H1 (cell line): ENCODE results near the gene FGF6. TPM values are rescaled to one million over a fixed set of nuclear protein-coding genes. Genes with fewer than 3 reads are reported as not detected.

Source experiments
- BACH1 ChIP-seq: IDR thresholded peaks from 2 replicates; pipeline ENCODE4 v1.6.1; 2012; ENCODE audit warnings: low read length, improper control_type of control experiment
- EGR1 ChIP-seq: IDR thresholded peaks from 2 replicates; pipeline ENCODE4 v1.6.1; 2011; ENCODE audit warnings: low read depth, low read length, borderline replicate concordance
- TAF7 ChIP-seq: optimal IDR thresholded peaks from 2 replicates; pipeline ENCODE3; 2011; ENCODE audit warnings: low read depth, mild to moderate bottlenecking, inconsistent platforms, low read length, moderate library complexity, borderline replicate concordance
- polyA plus RNA-seq, 7 experiments: library from polyadenylated mRNA; depleted of rRNA in 3 of 7; stranded (reverse) in 5 of 7; unstranded in 2 of 7; fragments of >200 nt in 5 of 7; fragments of 200-250 nt in 2 of 7; gene quantifications; 1 replicate in 5 of 7; 2 replicates in 1 of 7; 4 replicates in 1 of 7; pipeline versions ENCODE4 v1.2.1 to v1.2.3, GENCODE V29; 2011 to 2013; ENCODE audit warnings: missing spikeins in 2 of 7, mixed read lengths in 2 of 7
- total RNA-seq: library from RNA; stranded (reverse); fragmentation: NEBNext Ultra II Directional; extraction: Animal tissue kit (Norgen Biotek cat#: 25700); gene quantifications from 2 replicates; pipeline ENCODE4 v1.2.1, GENCODE V29; 2021

The FGF6 gene
- total and polyA plus RNA-seq, 2 of the 8 experiments (the other 6 are each of a cell fraction or from before 2014, with no cell fraction given) = not detected

GRCh38 chr12:4412465-4412864 lies 33.1 kb downstream of the FGF6 start (continued):
- TF ChIP-seq TAF7 (no peak), BACH1 (no peak), EGR1 (no peak)
